Measurements from ENCODE around the gene MUSK.

DNA sequence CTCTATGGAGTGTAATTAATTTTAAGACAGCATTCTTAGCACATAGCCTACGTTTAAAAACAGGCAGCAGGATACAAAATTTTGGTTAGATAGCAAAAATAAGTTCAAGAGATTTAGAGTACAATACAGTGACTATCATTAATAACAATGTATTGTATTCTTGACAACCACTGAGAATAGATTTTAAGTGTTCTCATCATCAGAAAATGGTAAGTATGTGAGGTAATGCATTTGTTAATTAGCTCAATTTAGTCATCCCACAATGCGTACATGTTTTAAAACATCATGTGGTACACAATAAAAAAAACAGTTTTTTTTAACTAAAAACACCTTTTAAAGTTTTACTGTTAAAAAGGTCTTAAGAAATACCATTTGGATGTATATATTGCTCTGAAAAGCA is 94.2 kb downstream of the MUSK start:
- TF ChIP-seq GATA2 (IDR thresholded peaks at IDR 0.05; ENCODE audit: low read depth, low read length) (no peak), GATA3 (IDR thresholded peaks at IDR 0.05; ENCODE audit: low read depth, low read length) (no peak)

Measured in SH-SY5Y (cell line).